C4-2B (cell line): ENCODE data around the gene PPCDC.

Source experiments
- H3K27ac ChIP-seq: fragments of 450-650 bp; 2 replicates; pipeline ENCODE4 v1.5.1; 2017
- ZFX ChIP-seq: fragments of 450-650 bp; IDR thresholded peaks from 2 replicates; pipeline ENCODE4 v1.6.1; 2017
- TF ChIP-seq, protein P1 (sequence below): fragments of 450-650 bp; conservative IDR thresholded peaks from 2 replicates; pipeline ENCODE4 v1.5.1; 2017; ENCODE audit warnings: mild to moderate bottlenecking

The PPCDC gene

DNA sequence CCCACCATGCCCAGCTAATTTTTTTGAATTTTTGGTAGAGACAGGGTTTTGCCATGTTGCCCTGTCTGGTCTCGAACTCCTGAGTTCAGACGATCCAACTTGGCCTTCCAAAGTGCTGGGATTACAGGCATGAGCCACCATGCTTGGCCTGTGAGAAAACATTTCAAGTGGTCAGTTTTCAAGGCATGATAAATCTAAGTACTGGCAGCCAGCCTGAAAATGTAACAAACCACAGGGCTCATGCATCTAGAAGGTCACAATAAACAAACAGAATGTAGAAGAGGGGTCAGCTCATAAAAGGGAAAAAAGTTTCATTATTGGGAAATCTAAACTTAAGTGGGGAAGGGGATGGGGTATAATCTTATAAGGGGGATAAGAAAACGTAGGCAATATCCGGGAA, 39.9 kb downstream of the PPCDC start:
- H3K27ac ChIP-seq: no peak overlapping the region
- TF ChIP-seq ZFX: no peak
- TF ChIP-seq, protein P1, sequence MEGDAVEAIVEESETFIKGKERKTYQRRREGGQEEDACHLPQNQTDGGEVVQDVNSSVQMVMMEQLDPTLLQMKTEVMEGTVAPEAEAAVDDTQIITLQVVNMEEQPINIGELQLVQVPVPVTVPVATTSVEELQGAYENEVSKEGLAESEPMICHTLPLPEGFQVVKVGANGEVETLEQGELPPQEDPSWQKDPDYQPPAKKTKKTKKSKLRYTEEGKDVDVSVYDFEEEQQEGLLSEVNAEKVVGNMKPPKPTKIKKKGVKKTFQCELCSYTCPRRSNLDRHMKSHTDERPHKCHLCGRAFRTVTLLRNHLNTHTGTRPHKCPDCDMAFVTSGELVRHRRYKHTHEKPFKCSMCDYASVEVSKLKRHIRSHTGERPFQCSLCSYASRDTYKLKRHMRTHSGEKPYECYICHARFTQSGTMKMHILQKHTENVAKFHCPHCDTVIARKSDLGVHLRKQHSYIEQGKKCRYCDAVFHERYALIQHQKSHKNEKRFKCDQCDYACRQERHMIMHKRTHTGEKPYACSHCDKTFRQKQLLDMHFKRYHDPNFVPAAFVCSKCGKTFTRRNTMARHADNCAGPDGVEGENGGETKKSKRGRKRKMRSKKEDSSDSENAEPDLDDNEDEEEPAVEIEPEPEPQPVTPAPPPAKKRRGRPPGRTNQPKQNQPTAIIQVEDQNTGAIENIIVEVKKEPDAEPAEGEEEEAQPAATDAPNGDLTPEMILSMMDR: no peak

DNA sequence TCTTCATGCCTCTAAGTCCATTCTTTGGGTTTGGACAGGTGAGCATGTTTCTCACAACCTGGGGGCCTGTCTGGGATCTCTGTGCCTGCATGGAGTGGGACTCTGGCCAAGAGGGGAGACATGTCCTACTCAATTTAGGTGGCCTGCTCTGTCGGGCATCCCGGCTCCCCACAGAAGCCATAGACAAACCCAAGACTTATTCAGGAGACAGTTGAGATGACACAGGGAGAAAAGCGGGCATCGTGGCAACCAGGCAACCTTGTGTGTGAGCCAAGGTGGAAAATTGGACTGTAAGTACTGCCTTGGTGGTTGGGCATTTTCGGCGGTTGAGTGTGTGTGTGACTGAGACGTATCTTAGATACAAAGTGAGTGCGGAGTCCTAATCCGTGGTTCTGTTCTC, 40.5 kb downstream of the PPCDC start:
- no peak overlapping the region for H3K27ac ChIP-seq
- TF ChIP-seq ZFX: no peak
- TF ChIP-seq, protein P1: no peak

DNA sequence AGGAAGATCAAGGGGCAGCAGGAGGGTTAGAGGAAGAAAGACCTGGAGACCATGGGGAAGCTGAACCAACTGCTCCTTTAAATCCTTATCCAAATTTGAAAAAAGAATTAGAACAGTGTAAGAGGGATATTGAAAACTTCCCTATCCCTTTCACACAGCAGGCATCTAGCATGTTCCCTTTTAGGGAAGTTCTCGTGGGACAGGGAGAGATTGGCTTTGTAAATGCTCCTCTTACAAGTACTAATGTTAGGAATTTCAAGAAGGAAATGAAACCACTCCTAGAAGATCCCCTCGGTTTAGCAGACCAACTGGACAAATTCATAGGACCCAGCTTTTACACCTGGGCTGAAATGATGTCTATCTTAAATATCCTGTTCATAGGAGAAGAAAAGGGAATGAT, 41.5 kb downstream of the PPCDC start:
- TF ChIP-seq, protein P1: no peak
- TF ChIP-seq ZFX: no peak
- H3K27ac ChIP-seq: no peak overlapping the region

DNA sequence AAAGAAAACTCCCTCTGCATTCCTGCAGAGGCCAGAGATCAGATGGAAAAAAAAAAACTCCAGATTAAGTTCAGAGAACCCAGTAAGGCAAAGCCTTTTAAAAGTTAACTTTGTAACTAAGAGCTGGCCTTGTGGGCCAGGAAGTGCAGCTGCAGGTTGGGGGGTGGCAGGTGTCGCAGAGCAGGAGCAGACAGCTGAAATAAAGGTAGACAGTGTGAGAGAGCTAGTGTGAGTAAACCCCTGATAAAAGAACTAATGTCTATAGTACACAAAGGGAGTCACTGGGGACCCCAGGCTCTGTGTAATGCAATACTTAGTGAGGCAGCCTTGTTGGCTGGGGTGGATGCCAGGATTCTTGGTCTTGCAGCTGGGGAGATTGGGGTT, 42.1 kb downstream of the PPCDC start:
- no peak for TF ChIP-seq ZFX
- TF ChIP-seq, protein P1: no peak
- H3K27ac ChIP-seq: no peak overlapping the region

DNA sequence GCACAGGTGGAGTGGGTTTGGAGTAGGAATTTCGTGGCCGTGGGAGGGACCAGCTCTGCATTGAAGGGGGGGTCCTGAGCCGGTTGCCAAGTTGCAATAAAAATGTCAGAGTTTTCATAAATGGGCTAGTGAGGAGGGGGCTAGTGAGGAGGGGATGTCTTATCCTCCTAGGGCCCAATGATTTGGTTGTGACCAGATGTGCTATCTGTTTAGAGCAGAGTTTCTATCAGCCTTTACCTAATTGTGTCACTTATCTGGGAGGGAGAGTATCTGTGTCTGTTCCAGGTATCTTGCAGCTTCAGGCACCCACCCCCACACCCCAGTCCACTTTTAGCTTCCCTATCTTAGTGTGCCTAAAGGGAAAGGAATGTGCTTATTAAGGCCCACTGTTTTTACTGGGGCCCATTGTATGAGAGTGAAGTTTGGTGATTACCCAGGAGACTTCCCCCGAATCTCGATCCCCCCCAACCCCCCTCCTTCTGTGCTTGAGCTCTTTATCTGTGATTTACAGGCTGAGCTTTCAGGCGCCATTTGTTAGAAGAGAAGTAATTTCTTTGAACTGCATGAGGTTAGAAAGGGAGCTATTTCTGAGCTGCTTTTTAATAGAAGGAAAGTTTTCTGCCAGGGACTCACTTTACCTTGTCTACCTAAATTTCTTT, 42.6 kb downstream of the PPCDC start:
- TF ChIP-seq, protein P1: no peak
- no peak for TF ChIP-seq ZFX
- H3K27ac ChIP-seq: no peak overlapping the region

DNA sequence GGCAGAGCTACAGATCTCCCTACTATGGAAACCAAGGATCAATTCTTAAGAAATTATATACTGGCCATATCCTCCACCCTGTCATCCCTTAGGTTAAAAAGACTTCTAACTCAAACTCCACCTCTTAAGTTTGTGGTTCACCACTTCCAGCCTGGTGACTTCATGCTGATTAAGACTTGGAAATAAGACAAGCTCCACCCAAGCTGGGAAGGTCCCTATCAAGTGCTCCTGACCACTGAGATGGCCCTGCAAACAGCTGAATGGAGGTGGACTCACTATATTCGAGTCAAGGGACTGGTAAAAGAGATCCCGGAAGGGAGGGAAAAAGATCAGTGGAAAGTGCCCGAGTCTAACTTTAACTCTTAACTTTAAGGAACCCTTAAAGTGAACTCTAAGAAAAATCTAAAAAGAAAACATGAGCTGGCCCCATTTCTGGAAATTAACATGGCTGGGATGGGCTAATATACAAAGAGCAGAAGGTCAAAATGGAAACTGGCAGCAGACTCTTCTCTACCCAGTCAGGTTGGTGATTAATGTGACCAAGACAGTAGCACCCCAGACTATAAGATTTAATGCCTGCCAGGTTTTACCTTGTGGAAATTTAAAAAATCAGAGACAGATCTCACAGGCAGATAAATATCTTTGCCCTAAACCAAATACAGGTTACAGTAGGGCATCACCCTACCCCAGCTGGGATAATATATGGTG, 43.9 kb downstream of the PPCDC start:
- no peak overlapping the region for H3K27ac ChIP-seq
- TF ChIP-seq, protein P1: no peak
- no peak for TF ChIP-seq ZFX

DNA sequence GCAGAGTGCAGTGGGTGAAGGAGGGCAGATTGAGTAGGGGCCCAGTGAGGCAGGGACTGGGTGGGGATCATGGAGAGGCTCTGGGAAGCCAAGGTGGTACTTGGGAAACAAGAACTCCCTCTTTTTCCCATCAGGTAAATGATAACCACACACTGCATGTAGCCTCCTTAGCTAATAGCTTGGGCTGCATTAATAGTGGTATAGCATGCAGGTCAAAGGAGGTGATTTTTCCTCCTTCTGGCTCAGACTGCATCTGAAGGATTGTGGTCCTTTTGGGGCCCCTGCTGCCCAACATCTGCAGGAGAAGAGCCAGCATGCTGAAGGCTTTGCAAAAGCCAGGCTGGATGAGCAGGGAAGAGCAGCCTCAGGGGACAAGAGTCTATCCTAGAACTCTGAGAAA, 45.4 kb downstream of the PPCDC start:
- no peak for TF ChIP-seq ZFX
- TF ChIP-seq, protein P1: no peak
- H3K27ac ChIP-seq: no peak overlapping the region
